GM21381 (cell line): ENCODE measurements around the gene SOX5.
A peak's percentile ranks its signal among the peaks of the same experiment; 100 is the strongest.

Experiments
- ATAC-seq: cut with Tn5 transposase; IDR thresholded peaks from one replicate; pipeline ENCODE4 v1.9.1; 2021; ENCODE audit warnings: mild to moderate bottlenecking, moderate library complexity; ENCODE audit not compliant: unreplicated experiment

Gene SOX5

DNA sequence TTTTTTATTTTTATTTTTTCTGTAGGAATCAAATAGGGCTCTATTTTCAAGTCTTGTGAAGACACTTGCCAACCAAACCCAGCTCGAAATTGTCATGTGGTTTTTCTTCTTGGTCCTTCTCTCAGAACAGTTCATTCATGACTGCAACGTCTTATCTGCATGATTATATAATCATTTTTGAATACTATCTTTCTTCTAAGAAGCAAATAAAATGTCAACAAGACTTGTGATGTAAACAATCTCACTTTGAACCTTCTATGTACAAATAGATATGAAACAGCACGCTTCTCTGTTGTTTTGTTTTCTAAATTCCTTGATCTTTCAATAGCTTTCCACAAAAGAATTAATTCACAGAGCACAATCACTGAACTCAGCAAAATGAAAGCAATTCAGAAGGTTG, 320.7 kb downstream of the SOX5 start:
- no peak for ATAC-seq

DNA sequence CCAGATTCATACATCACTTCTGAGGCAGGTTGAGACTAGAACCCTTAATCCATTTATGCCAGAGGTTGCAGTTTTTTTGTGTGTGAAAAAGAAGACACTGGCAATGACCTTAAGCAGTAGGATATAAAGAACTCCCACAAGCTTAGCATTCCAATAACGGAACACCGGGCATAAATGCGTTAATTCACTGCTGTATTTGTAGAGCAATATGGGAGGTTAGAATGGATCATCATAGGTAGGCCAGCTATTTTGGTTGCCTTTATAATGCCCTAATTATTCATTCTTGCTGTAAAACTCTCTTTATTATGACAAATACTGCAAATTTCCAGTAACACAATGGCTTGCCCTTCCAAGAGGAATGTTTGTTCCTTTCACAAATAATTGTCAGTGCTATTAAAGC, 322.7 kb downstream of the SOX5 start:
- ATAC-seq, result no peak

DNA sequence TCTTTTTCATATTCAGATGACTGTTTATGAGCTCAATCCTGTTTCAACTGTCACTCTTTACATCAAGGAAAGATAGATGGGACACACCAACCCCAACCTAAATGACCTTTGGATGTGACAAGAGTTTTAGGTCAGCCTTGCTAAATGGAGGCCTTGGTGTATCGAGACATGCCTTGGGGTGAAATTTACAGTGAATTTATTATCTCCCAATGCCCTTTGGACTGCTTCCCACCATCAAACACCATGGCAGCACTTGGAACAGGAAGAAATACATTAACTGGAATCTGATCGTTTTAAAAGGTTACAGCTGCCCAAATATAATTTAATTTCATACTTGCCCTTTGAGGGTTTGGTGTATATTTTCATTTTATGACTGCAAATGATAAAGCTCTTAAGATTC, 327.6 kb downstream of the SOX5 start:
- no peak for ATAC-seq

DNA sequence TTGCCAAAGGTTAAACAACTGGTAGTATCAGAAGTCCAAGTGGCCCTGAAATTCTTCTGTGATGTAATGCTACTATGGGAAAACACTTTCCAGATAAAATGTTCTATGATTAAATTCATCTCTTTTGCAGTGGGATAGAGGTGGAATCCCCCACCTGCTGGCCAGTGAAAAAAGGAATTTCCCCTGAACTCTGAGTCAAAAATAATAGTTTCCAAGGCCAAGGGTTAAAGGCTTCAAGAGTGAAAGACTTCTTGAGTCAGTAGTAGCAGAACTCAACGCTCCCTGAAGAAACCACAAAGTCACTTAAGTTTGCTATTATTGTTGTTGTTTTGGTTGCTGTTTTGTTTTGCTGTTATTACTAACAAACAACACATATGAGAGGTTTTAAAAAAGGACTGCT, 330.8 kb downstream of the SOX5 start:
- ATAC-seq, result peak; percentile 59

DNA sequence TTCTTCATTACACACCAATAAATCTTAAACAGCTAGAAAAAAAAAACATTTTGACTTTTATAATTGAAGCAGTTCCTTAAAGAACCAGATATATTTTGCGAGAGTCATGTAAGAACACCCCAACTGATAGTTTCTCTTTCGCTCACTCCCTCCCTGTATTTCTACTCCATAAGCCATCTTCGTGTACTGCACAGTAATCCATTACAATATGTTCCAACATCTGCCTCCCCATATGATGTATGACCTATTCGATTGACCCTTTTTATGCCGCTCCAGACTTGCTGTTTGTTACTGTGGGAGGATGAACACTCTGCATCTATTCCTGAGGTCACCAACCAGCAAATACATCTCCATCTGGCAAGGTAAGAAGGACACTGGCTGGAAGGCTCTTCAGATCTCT, 331.7 kb downstream of the SOX5 start:
- ATAC-seq, result no peak

DNA sequence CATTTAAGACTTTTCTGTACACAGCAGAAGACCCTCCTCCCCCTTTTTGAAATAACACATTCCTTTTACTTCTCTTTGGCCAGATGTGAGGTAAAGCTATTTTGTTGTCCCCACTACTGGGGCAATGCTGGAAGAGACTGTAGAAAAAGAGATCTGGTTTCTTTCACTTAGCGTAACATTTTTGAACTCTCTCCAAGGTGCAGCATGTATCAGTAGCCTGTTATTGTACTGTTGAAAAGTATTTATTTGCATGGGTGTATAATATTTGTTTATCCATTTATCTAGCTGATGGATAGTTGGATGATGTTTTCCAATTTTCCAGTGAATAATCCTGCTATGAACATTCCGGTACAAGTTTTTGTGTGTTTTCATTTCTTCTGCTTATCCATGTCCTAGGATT, 335.2 kb downstream of the SOX5 start:
- ATAC-seq, result no peak

DNA sequence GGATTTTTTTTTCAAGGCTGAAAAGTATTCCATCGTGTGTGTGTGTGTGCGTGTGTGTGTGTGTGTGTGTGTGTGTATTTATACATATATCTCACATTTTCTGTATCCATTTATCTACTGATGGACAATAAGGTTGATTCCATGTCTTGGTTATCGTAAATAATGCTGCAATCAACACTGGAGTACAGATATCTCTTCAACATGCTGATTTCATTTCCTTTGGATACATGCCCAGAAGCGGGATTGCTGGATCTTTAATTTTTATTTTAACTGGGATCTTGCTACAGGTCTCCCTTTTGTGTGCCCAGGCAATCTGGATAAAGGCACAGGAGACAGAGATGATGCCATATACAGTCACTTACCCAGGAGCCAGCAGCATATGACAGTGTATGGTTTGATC, 338.1 kb downstream of the SOX5 start:
- ATAC-seq, result no peak

DNA sequence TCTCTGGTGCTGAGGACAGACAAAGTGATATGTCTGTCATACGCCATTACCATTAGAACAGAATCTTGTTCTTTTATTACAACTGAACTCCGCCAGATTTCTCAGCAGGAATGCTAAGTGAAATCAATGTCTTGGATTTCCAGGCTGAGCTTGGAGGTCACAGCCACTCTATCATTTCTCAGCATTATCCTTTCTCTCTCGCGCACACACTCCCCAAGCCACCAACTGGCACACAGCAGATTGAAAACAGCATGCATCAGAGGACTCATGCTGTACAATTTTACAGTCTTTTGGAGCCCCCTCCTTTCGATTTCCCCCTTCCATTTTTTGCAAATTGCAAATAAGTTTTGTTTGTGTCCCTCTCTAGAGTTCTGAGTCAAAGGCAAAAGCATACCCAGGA, 348.6 kb downstream of the SOX5 start:
- ATAC-seq, result no peak

DNA sequence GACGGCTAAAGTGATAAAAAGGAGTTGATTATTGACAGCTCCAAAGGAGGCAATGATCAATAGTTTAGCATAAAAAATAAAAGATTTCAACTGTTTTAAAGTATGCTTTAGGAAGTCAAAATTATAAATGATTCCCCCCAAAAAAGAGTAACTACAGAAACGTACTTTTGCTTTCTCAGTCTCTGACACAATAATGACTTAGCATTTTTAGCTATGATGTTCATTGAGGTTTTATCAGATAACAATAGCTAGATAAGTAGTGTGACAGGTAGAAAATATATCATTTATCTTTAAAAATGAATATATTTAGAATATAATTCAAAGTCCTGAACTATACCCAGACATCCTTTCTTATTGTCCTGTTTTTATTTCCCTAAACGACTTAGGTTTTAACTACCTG, 352.9 kb downstream of the SOX5 start:
- ATAC-seq, result no peak

DNA sequence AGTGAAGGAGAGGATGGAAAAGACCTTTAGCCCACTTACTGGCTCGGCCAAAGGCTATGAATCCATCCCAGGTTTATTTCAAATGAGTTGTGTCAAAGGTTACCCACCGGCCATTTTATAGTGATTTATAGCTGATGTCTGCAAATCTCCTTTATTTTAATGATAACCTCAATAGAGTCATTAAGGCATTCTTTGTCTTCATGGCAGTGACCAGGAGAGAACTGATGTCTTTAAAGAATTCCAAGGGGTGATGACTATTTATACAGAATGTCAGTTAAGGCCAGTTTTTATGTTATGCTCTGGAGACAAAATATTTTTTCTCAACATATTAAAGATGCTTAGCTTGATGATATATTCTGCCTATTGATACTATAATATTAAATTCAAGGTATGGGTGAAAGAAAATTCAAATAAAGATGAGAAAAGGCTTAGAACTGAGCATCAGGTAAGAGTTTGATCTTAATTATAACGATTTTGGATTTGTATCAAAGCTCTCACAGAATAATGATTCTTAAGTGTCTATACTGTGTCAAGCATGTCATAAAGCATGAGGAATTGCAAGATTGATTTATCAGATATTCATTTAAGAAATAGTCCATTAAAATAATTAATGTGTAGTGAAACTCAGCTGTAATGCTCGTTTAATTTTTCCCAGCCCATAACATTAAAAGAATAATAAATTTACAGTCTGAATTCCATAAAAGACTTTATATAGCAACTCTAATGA, 361.5 kb downstream of the SOX5 start:
- no peak for ATAC-seq

DNA sequence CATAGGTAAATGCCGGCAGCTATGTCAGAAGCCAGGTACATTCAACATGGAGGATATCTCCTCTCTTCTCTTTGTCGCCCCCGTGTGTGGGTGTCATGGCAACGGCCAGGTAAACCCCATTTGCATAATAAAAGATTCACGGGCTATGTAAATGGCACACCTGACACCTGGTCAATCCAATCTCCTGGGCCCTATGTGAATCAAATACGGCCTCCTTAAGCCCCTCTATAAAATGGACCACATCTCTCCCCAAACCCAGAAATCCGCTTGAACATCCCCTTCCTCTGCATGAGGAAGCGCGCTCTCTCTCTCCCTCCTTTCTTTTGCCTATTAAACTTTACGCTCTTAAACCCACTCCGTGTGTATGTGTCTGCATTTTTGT, 363.7 kb downstream of the SOX5 start:
- no peak for ATAC-seq

DNA sequence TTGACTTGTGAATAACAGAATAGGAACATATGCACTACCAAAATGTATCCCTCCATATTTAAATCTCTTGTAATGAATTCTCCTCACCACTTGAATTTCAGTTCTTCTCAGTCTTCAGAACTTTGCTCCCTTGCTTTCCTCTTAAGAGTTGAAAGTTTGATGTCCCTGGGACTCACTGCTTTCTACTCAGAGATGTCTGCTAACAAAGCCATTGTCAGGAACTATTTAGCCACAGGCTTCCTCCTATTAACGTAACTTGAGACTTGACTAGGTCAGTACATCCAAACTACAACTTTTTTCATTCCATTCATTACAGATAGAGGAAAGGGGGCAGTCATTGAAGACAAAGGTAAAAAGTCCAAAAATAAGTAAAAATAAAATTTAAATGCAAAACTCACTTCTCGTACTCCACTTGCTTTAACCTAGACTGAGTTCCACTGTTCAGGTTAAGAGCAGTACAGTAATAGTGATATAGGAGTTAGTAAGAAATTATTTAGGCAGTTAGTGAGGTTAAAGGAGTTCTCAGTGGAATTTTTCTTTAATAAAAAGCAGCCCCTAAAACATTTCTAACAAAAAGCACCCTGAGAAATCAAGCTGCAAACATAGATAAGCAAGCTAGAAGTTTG, 364.2 kb downstream of the SOX5 start:
- ATAC-seq, result no peak

DNA sequence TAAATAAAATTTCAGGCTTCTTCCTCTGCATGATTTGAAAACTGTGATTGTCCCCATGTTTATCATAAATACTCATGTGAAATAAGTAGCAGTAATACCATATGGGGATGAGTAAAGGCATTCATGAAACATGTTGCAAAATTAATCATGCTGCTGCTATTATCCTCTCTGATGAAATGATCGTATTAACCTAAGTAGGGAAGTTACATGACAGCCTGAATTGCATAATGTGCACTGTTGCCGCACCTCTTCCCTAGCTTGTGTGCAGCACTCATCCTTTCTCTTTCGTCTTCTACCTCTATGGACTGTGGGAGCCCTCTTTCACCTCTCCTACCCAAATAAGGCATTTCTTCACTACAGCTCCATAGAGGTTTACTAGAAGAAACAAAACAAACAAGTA, 367.6 kb downstream of the SOX5 start:
- no peak for ATAC-seq

DNA sequence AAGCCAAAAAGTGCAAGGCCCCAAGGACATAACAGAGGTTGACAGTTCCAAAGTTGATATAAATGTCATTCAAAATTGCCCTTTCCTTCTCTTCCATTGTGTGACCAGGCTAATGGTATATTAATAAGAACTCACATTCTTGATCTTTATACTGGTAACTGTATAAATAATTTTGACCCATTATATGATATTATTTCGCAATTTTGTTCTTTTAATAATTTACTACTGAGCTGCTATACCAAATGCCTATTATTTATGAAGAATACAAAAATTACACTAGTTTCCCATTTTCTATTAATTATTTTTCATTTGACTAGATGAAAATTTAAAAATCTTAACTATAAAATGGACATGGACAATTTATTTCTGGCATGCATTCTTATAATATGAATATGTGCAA, 370.2 kb downstream of the SOX5 start:
- no peak for ATAC-seq

DNA sequence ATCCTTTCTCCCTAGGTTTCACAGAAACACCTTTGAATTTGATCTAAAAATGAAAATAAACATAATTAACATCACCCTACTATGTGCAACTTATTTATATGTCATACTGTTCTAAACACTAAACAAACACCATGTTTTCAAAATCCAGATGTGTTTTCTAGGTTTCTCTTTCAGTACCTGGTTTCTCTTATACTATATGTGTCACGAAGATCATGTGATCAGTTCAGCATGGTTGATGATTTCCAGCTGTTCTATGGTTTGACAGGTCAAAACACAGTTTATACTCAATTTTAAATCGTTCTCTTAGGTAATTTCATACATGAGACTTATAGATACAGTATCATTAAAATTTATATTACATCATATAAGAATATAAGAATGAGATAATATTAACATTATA, 373.1 kb downstream of the SOX5 start:
- peak; percentile 87 for ATAC-seq

DNA sequence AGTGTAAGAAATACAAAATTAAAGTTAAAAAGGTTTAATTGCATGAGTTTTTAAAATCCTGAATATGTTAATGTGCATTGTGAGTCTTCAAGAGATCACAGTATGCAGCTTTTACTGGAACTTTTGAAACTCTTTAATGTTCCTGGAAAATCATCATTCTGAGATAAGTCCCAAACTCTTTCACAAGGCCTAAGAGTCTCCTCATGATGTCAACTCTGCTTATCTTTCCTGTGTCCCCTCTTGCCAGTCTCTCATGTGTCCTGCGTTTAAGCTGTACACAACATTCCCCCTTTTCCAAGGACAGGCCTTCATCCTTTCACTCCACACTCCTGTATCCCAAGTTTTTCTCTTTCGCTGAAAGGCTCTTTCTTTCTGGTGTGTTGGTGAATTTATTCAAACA, 380.1 kb downstream of the SOX5 start:
- no peak for ATAC-seq

DNA sequence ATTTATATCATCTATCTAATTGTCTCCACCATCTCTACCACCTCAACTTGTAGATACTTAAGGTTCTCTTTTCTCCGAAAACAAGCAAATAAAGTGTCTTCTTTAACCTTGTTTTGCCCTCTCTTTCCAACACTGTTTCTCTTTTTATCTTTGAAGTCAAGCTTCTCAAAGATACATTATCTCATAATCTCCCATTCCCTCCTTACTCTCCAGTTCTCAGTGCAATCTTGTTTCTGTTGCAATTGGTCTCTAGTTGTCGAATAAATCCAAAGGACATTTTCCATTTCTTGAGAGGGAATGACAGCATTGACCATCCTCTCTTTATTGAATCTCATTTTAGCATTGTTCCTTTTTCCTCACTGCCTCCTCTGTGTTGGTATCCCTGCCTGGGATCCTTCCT, 383.3 kb downstream of the SOX5 start:
- ATAC-seq, result no peak

DNA sequence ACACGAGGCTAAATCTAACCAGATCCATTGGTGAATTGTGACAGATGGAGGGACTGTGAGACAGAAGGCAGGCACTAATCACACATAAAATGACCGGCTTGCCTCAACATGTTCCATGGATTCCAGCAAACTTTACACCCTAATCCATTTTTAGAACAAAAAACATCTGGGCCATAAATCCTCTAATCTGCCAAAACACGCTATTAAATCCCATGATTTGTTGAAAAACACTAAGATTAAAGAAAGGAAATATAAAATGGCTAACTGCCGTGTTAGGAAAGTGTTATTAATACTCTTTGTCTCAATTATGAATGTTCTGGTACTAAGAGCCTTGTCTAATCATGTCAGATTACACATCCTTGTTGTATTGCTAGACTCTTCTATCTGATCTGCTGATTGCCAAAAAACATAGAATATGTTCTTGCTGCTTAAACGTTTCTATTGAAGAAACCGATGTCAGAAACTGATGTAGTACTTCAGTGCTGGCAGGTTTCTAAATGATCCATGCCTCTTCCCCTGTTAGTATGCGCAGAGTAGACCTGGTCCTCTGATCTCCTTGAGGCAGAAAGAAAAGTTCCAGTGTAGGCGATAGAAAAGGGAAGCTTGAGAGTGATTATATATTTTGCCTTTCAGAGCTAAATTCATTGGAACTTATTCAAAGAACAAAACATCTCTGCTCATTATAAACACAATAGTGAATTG, 384.9 kb downstream of the SOX5 start:
- ATAC-seq, result no peak

DNA sequence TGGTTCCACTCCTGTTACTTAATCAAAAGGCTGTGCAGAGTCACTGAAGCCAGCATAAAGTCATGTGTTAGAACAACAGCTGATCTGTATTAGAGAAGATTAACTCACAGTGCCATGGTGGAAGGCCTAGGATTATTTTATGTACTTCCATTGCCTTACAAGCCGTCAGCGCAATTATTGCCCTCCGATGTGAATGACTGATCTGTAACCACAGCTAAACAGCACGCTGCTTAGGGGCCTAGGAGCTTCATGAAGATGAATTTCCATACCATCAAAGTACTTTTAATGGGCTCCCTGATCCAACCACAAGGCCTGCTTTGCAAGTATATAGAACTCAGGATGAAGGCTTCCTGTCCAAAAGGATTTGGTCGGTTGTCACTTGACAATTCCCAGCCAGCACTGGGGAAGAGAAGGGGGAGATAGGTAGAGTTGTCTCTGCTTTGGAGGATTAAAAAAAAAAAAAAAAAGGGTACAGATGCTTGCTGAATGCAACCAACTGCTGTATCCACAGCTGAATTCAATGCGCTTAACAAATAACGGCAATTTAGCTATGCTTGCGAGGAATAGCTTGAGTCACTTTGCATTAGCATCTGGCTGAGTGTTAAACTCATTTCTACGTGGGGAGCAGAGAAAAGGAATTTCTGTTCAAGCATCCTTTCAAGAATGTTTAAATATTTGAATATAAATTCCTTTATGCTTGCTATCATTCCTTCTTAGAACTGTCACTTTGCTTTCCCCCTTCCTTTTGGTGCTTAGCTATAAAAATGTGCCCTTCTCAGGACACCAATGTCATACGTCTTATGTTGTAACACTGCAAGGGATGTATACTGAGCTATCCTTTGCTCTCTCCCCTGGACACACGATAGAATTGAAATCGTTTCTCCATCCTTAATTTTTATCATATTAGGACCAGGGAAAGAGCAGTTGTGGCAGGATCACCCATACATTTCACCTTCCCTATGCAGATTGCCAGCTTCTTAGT, 387.8 kb downstream of the SOX5 start:
- no peak for ATAC-seq

DNA sequence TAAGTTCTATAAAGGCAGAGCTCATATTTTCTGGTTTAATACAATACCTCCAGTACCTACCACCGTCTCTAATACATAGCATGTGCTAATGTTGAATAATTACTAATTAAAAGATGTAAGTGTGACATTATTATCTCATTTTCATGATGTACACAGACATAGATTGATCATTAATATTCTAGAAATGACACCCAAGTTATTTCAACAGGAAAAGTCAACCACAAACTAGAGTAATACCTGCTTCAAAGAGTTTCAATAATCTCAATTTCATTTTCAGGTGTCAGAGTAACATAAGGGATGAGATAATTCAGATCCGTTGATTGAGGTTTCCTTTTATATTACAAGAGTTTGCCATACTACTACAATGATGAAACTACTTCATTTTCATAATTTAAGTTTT, 388.9 kb downstream of the SOX5 start:
- peak; percentile 91 for ATAC-seq

DNA sequence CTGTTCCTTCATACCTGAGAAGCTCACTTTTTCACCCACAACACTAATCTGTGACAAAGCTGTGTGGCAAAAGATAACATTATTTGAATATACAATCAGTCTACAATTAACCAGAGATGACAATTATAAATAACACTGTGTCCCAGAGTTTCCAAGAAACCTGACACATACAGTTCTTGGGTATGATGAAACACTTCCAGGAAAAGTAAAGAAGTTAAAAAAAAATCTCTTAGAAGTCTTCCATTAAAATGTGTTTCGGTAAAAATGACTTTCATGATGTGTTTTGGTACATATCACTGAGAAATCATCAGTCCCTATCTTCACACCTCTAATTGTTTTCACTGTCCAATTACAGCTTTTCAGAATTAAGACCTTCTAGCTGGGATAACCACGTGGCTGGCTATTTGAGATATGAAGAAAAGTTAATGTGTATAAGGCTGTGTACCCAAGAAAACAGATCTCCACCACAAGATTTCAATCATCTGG, 390.2 kb downstream of the SOX5 start:
- ATAC-seq, result no peak
